Activated CD4-positive, alpha-beta T cell treated with anti-CD3 and anti-CD28 coated beads, Interleukin-2, amount 50 U/mL, for 16 hours (primary cell): Measurements from ENCODE around the gene CLEC4E.
"Not testable (repeated sequence)": the region's sequence is repeated elsewhere in the genome, so short reads cannot be mapped to it uniquely, and the experiment has no call there.

ENCODE experiments used
- DNase-seq: peaks from one replicate; pipeline ENCODE4 v3.0.0-alpha.2; 2020

CLEC4E gene

GRCh38 chr12:8532045-8532444 is 8.7 kb downstream of the CLEC4E start:
- no peak for DNase-seq

- DNase-seq = no peak
These were observed 13.2 kb downstream of the CLEC4E start for GRCh38 chr12:8527250-8528130.

GRCh38 chr12:8519171-8519570 is 21.5 kb downstream of the CLEC4E start:
- DNase-seq = no peak

GRCh38 chr12:8517971-8518370 is 22.7 kb downstream of the CLEC4E start:
- DNase-seq = no peak

- DNase-seq = no peak
These were observed 27.4 kb downstream of the CLEC4E start, which contains the start of gene CLEC4D for GRCh38 chr12:8513256-8513655. Gene CLEC4D (plus strand): TSS chr12:8513503. CDS start chr12:8513733, 230 bp downstream.

- no peak for DNase-seq
These were observed 31.5 kb downstream of the CLEC4E start for GRCh38 chr12:8508910-8509841.

GRCh38 chr12:8508223-8508622 is 32.5 kb downstream of the CLEC4E start:
- DNase-seq = no peak

- no peak for DNase-seq
These were observed 33.1 kb downstream of the CLEC4E start for GRCh38 chr12:8507596-8507995.

GRCh38 chr12:8504351-8504750 is 36.4 kb downstream of the CLEC4E start:
- no peak for DNase-seq

GRCh38 chr12:8501720-8502119 is 39.0 kb downstream of the CLEC4E start:
- no peak for DNase-seq

- no peak for DNase-seq
These were observed 41.1 kb downstream of the CLEC4E start for GRCh38 chr12:8499616-8500015.

- not testable (repeated sequence) for DNase-seq
These were observed 44.6 kb downstream of the CLEC4E start for GRCh38 chr12:8496074-8496473.

GRCh38 chr12:8495671-8496070 is 45.0 kb downstream of the CLEC4E start:
- DNase-seq = not testable (repeated sequence)

GRCh38 chr12:8493084-8493483 is 47.6 kb downstream of the CLEC4E start:
- peak; percentile 90 for DNase-seq

GRCh38 chr12:8491646-8492530 is 48.8 kb downstream of the CLEC4E start:
- peak; percentile 1 for DNase-seq
